HepG2 (cell line): Measurements from ENCODE around the gene CIBAR2. TPM values are rescaled to one million over a fixed set of nuclear protein-coding genes. Genes with fewer than 3 reads are reported as not detected.
A peak's percentile ranks its signal among the peaks of the same experiment; 100 is the strongest.

Experiments used
- FOXA1 ChIP-seq, 2 experiments: fragments of 450-650 bp in 1 of 2; sonication (generic) in 1 of 2; formaldehyde crosslinking in 1 of 2; IDR thresholded peaks; 2 replicates each; pipeline versions ENCODE4 v1.4.0 to v1.6.1; 2016 to 2020; ENCODE audit warnings: missing genetic modification reagents in 1 of 2
- KLF11 ChIP-seq: IDR thresholded peaks from 2 replicates; pipeline ENCODE4 v1.6.1; 2016; ENCODE audit warnings: missing compliant biosample characterization
- LBX2 ChIP-seq: sonication (generic); formaldehyde crosslinking; IDR thresholded peaks from 2 replicates; pipeline ENCODE4 v1.5.0; 2020; ENCODE audit warnings: missing genetic modification reagents, mild to moderate bottlenecking, borderline replicate concordance
- NR2F1 ChIP-seq, 2 experiments: fragments of 450-650 bp in 1 of 2; formaldehyde crosslinking in 1 of 2; IDR thresholded peaks; 2 replicates each; pipeline versions ENCODE4 v1.5.0 to v1.6.1; 2016 to 2020; ENCODE audit warnings: mild to moderate bottlenecking in 1 of 2, missing compliant biosample characterization in 1 of 2, missing genetic modification reagents in 1 of 2, moderate library complexity in 1 of 2
- NRL ChIP-seq: sonication (generic); formaldehyde crosslinking; IDR thresholded peaks from 2 replicates; pipeline ENCODE4 v1.5.0; 2020; ENCODE audit warnings: missing genetic modification reagents, mild to moderate bottlenecking, moderate library complexity, borderline replicate concordance
- PAX8 ChIP-seq: sonication (generic); formaldehyde crosslinking; IDR thresholded peaks from 2 replicates; pipeline ENCODE4 v1.8.0; 2022; ENCODE audit warnings: mild to moderate bottlenecking, missing genetic modification reagents, borderline replicate concordance
- RORA ChIP-seq: sonication (generic); formaldehyde crosslinking; IDR thresholded peaks from 2 replicates; pipeline ENCODE4 v1.5.0; 2020; ENCODE audit warnings: mild to moderate bottlenecking, missing genetic modification reagents, moderate library complexity
- USF2 ChIP-seq, 2 experiments: sonication (generic) in 1 of 2; formaldehyde crosslinking in 1 of 2; IDR thresholded peaks; 2 replicates each; pipeline versions ENCODE4 v1.5.1 to v1.6.1; 2011 to 2020; ENCODE audit warnings: borderline replicate concordance in 1 of 2, low read depth in 1 of 2, low read length in 1 of 2, mild to moderate bottlenecking in 1 of 2, missing genetic modification reagents in 1 of 2, moderate library complexity in 1 of 2
- ZBED4 ChIP-seq: sonication (generic); formaldehyde crosslinking; IDR thresholded peaks from 2 replicates; pipeline ENCODE4 v1.4.0; 2020; ENCODE audit warnings: missing genetic modification reagents, borderline replicate concordance
- ZBTB1 ChIP-seq: sonication (generic); formaldehyde crosslinking; IDR thresholded peaks from 2 replicates; pipeline ENCODE4 v1.4.0; 2020; ENCODE audit warnings: missing genetic modification reagents, borderline replicate concordance
- ZFP37 ChIP-seq: sonication (generic); formaldehyde crosslinking; IDR thresholded peaks from 2 replicates; pipeline ENCODE4 v1.4.0; 2020; ENCODE audit warnings: missing genetic modification reagents, borderline replicate concordance
- ZNF280B ChIP-seq: sonication (generic); formaldehyde crosslinking; IDR thresholded peaks from 2 replicates; pipeline ENCODE4 v1.5.0; 2020; ENCODE audit warnings: missing genetic modification reagents, mild to moderate bottlenecking, borderline replicate concordance
- ZNF383 ChIP-seq: sonication (generic); formaldehyde crosslinking; IDR thresholded peaks from 2 replicates; pipeline ENCODE4 v1.4.0; 2020; ENCODE audit warnings: missing genetic modification reagents, mild to moderate bottlenecking, borderline replicate concordance
- ZNF614 ChIP-seq: IDR thresholded peaks from 2 replicates; pipeline ENCODE4 v1.6.1; 2018; ENCODE audit warnings: missing biosample characterization, missing genetic modification reagents, inconsistent platforms, borderline replicate concordance
- ZNF737 ChIP-seq: sonication (generic); formaldehyde crosslinking; IDR thresholded peaks from 2 replicates; pipeline ENCODE4 v1.5.0; 2020; ENCODE audit warnings: missing genetic modification reagents, mild to moderate bottlenecking, borderline replicate concordance
- ZSCAN5A ChIP-seq: sonication (generic); formaldehyde crosslinking; IDR thresholded peaks from 2 replicates; pipeline ENCODE4 v1.8.0; 2022; ENCODE audit warnings: mild to moderate bottlenecking, missing genetic modification reagents, borderline replicate concordance
- polyA plus RNA-seq, 8 experiments: library from polyadenylated mRNA; depleted of rRNA in 3 of 8; stranded (reverse) in 7 of 8; unstranded in 1 of 8; fragments of >200 nt; fragmentation: Illumina TruSeq in 4 of 8; extraction: Trizol in 4 of 8; gene quantifications; 2 replicates each; pipeline versions ENCODE4 v1.2.1 to v1.2.3, GENCODE V29; 2011 to 2016; ENCODE audit warnings: low read depth in 4 of 8, missing spikeins in 1 of 8, mixed read lengths in 1 of 8; ENCODE audit not compliant: insufficient read depth in 1 of 8
- total RNA-seq, 5 experiments: library from RNA; depleted of rRNA; stranded (reverse); fragments of >200 nt; fragmentation: Illumina TruSeq; extraction: Trizol; gene quantifications; 2 replicates each; pipeline ENCODE4 v1.2.3, GENCODE V29; 2016; ENCODE audit warnings: low read depth in 1 of 5

CIBAR2 gene
- total and polyA plus RNA-seq, 2 of the 13 experiments (the other 11 are each of a cell fraction or from before 2014, with no cell fraction given) = not detected

GRCh38 chr16:85159179-85159980 lies 47.1 kb upstream of the CIBAR2 start (continued):
- TF ChIP-seq NRL (CRISPR knock-in tag) (no peak), KLF11 (CRISPR knock-in tag) (no peak), NR2F1 (CRISPR knock-in tag; IDR thresholded peaks at IDR 0.05) (peak in 1 of 2 experiments; percentile 66; a peak in 2 of 4 replicates), PAX8 (CRISPR knock-in tag) (no peak), USF2 (IDR thresholded peaks at IDR 0.05; ENCODE audit: low read depth, low read length) (no peak), USF2 (CRISPR knock-in tag; IDR thresholded peaks at IDR 0.05; ENCODE audit: borderline replicate concordance) (peak; percentile 51; the same call in 1 of the 2 replicates), ZNF383 (no peak), ZFP37 (CRISPR knock-in tag) (0 out of 2 replicates have a peak, but pooled peaks have one; percentile 61), FOXA1 (IDR thresholded peaks at IDR 0.05) (no peak), FOXA1 (CRISPR knock-in tag; IDR thresholded peaks at IDR 0.05) (no peak), ZNF737 (0 out of 2 replicates have a peak, but pooled peaks have one; percentile 81), ZBED4 (CRISPR knock-in tag) (0 out of 2 replicates have a peak, but pooled peaks have one; percentile 21), ZNF280B (CRISPR knock-in tag) (no peak; the same call in 1 of the 2 replicates), ZSCAN5A (peak; percentile 90; the same call in 1 of the 2 replicates), ZNF614 (CRISPR knock-in tag) (no peak), RORA (CRISPR knock-in tag) (0 out of 2 replicates have a peak, but pooled peaks have one; percentile 42), ZBTB1 (no peak), LBX2 (peak; percentile 41; the same call in 1 of the 2 replicates)
